HepG2 (cell line): ENCODE results near the gene FAM20A. TPM values are rescaled to one million over a fixed set of nuclear protein-coding genes. Genes with fewer than 3 reads are reported as not detected.
A peak's percentile ranks its signal among the peaks of the same experiment; 100 is the strongest.

ENCODE experiments used
- ATAC-seq: fragments of 200-7000 bp; cut with Tn5 transposase; 3 replicates; pipeline ENCODE4 v1.9.1; 2020; ENCODE audit warnings: mild to moderate bottlenecking, moderate library complexity
- BruUV-seq: library from RNA; stranded (reverse); fragments of 400-500 nt; replicated peaks from 2 replicates; lab custom pipeline; 2021; lab: Mats Ljungman, UMichigan
- CTCF ChIA-PET: fragments of 300-600 bp; formaldehyde crosslinking; extraction: SDS; loops from one replicate; lab custom pipeline; 2021; ENCODE audit warnings: low total read pairs, inconsistent platforms, low intra/inter-chr PET ratio; lab: Yijun Ruan, JAX
- POLR2A ChIA-PET: fragments of 350-600 bp; sonication (Branson Sonifier 250); formaldehyde crosslinking; loops from one replicate; lab custom pipeline; 2020; ENCODE audit warnings: antibody characterized with exemption, inconsistent platforms; lab: Yijun Ruan, JAX
- DNase-seq: peaks from one replicate; pipeline ENCODE4 v3.0.0-alpha.2; 2015; ENCODE audit warnings: low spot score
- FAIRE-seq: peaks from 3 replicates; lab custom pipeline; 2011; peaks lifted over from hg19 to GRCh38; lab: Jason Lieb, UNC
- H2AFZ ChIP-seq: one replicate; pipeline ENCODE4 v1.6.1; 2011; ENCODE audit warnings: low read length, inconsistent platforms
- H3K27ac ChIP-seq: fragments of 300-600 bp; 3 replicates; pipeline ENCODE4 v1.8.0; 2011; ENCODE audit warnings: mixed run types, mild to moderate bottlenecking, mixed read lengths, low read length, inconsistent platforms; ENCODE audit not compliant: insufficient read depth; ENCODE audit errors: extremely low read length
- H3K27me3 ChIP-seq, 2 experiments: fragments of 200-600 bp in 1 of 2; 2 replicates in 1 of 2; 3 replicates in 1 of 2; pipeline versions ENCODE4 v1.6.0 to v1.8.0; 2011; ENCODE audit warnings: low read length in 2 of 2, mild to moderate bottlenecking in 2 of 2, moderate library complexity in 2 of 2, inconsistent platforms in 1 of 2; ENCODE audit not compliant: insufficient read depth in 2 of 2, control insufficient read depth in 1 of 2
- H3K36me3 ChIP-seq, 2 experiments: fragments of 200-600 bp in 1 of 2; replicated peaks in 1 of 2; 2 replicates in 1 of 2; 3 replicates in 1 of 2; pipeline versions ENCODE4 v1.5.1 to v1.8.0; 2011; ENCODE audit warnings: low read length in 2 of 2, inconsistent platforms in 1 of 2; ENCODE audit not compliant: insufficient read depth in 2 of 2, control insufficient read depth in 1 of 2
- H3K4me1 ChIP-seq: 2 replicates; pipeline ENCODE4 v1.5.1; 2012; ENCODE audit warnings: low read length, inconsistent platforms; ENCODE audit not compliant: insufficient read depth
- H3K4me2 ChIP-seq: 2 replicates; pipeline ENCODE4 v1.6.0; 2011; ENCODE audit warnings: low read depth, low read length, inconsistent platforms
- H3K4me3 ChIP-seq, 3 experiments: fragments of 200-600 bp in 1 of 3; sonication (generic), shearing (Covaris generic) in 1 of 3; replicated peaks in 1 of 3; 2 replicates each; pipeline ENCODE4 v1.5.1; 2011 to 2016; ENCODE audit warnings: low read length in 3 of 3, inconsistent platforms in 2 of 3, low read depth in 2 of 3, mild to moderate bottlenecking in 2 of 3, control low read depth in 1 of 3, mixed read lengths in 1 of 3; ENCODE audit not compliant: insufficient read depth in 1 of 3
- H3K79me2 ChIP-seq: one replicate; pipeline ENCODE4 v1.6.1; 2011; ENCODE audit warnings: low read length, inconsistent platforms; ENCODE audit not compliant: insufficient read depth
- H3K9ac ChIP-seq: 2 replicates; pipeline ENCODE4 v1.6.0; 2011; ENCODE audit warnings: mild to moderate bottlenecking, low read depth, low read length, inconsistent platforms; ENCODE audit not compliant: insufficient read depth
- H3K9me3 ChIP-seq: 2 replicates; pipeline ENCODE4 v1.5.1; 2012; ENCODE audit warnings: mild to moderate bottlenecking, low read length
- H4K20me1 ChIP-seq: 2 replicates; pipeline ENCODE4 v1.6.0; 2011; ENCODE audit warnings: inconsistent platforms, mild to moderate bottlenecking, low read length, moderate library complexity; ENCODE audit not compliant: insufficient read depth
- KAT7 ChIP-seq: IDR thresholded peaks from 2 replicates; pipeline ENCODE4 v1.6.1; 2018; ENCODE audit warnings: borderline replicate concordance, missing compliant biosample characterization
- KLF15 ChIP-seq: sonication (generic); formaldehyde crosslinking; IDR thresholded peaks from 2 replicates; pipeline ENCODE4 v1.8.1; 2023; ENCODE audit warnings: borderline replicate concordance, mild to moderate bottlenecking, inconsistent platforms, missing genetic modification reagents, mixed read lengths
- PHF5A ChIP-seq: IDR thresholded peaks from one replicate; pipeline ENCODE4 v1.6.1; 2018; ENCODE audit warnings: low read depth, missing genetic modification reagents; ENCODE audit not compliant: unreplicated experiment
- POLR2A ChIP-seq, 2 experiments: IDR thresholded peaks; 2 replicates each; pipeline ENCODE4 v1.6.1; 2011; ENCODE audit warnings: low read depth in 2 of 2, low read length in 2 of 2, mild to moderate bottlenecking in 1 of 2, moderate library complexity in 1 of 2; ENCODE audit not compliant: insufficient read depth in 1 of 2
- POLR2AphosphoS2 ChIP-seq: IDR thresholded peaks from 2 replicates; pipeline ENCODE4 v1.6.1; 2011; ENCODE audit warnings: low read depth, low read length, improper control_type of control experiment
- SIN3B ChIP-seq: fragments of 150-350 bp; IDR thresholded peaks from 2 replicates; pipeline ENCODE4 v1.6.1; 2014; ENCODE audit warnings: low read length
- YEATS2 ChIP-seq: sonication (generic); formaldehyde crosslinking; IDR thresholded peaks from 2 replicates; pipeline ENCODE4 v1.4.0; 2020; ENCODE audit warnings: missing genetic modification reagents, borderline replicate concordance
- ZNF12 ChIP-seq: sonication (generic); formaldehyde crosslinking; IDR thresholded peaks from 2 replicates; pipeline ENCODE4 v1.5.0; 2020; ENCODE audit warnings: missing genetic modification reagents
- ZNF121 ChIP-seq: sonication (generic); formaldehyde crosslinking; IDR thresholded peaks from 2 replicates; pipeline ENCODE4 v1.5.0; 2020; ENCODE audit warnings: mild to moderate bottlenecking, missing genetic modification reagents
- ZNF350 ChIP-seq: sonication (generic); formaldehyde crosslinking; IDR thresholded peaks from 2 replicates; pipeline ENCODE4 v1.4.0; 2020; ENCODE audit warnings: mild to moderate bottlenecking, low read depth, missing genetic modification reagents, borderline replicate concordance
- ZNF430 ChIP-seq: sonication (generic); formaldehyde crosslinking; IDR thresholded peaks from 2 replicates; pipeline ENCODE4 v1.9.0; 2021; ENCODE audit warnings: mild to moderate bottlenecking, missing genetic modification reagents
- ZNF619 ChIP-seq: sonication (generic); formaldehyde crosslinking; IDR thresholded peaks from 2 replicates; pipeline ENCODE4 v1.4.0; 2020; ENCODE audit warnings: mild to moderate bottlenecking, missing genetic modification reagents
- ZNF766 ChIP-seq: sonication (generic); formaldehyde crosslinking; IDR thresholded peaks from 2 replicates; pipeline ENCODE4 v1.5.0; 2020; ENCODE audit warnings: missing genetic modification reagents, borderline replicate concordance
- ZNF891 ChIP-seq: sonication (generic); formaldehyde crosslinking; IDR thresholded peaks from 2 replicates; pipeline ENCODE4 v1.5.0; 2020; ENCODE audit warnings: mild to moderate bottlenecking, missing genetic modification reagents
- WGBS: methylation state at CpG from one replicate; pipeline ENCODE4 v1.1.6; 2017; ENCODE audit warnings: low lambda C conversion rate; 5-methylcytosine and 5-hydroxymethylcytosine counted together
- in situ Hi-C: cut with HindIII; loops from 2 replicates; pipeline ENCODE4 v1.10.0; 2017; ENCODE audit warnings: low pct_unique_long_range_greater_than_20kb; ENCODE audit not compliant: extremely low pct_ligation_motif_present
- intact Hi-C: fragments of 100-400 bp; cut with micrococcal nuclease; formaldehyde crosslinking; loops from one replicate; pipeline ENCODE4 v1.10.0; 2022; ENCODE audit not compliant: unreplicated experiment
- polyA plus RNA-seq, 8 experiments: library from polyadenylated mRNA; depleted of rRNA in 3 of 8; stranded (reverse) in 7 of 8; unstranded in 1 of 8; fragments of >200 nt; fragmentation: Illumina TruSeq in 4 of 8; extraction: Trizol in 4 of 8; gene quantifications; 2 replicates each; pipeline versions ENCODE4 v1.2.1 to v1.2.3, GENCODE V29; 2011 to 2016; ENCODE audit warnings: low read depth in 4 of 8, missing spikeins in 1 of 8, mixed read lengths in 1 of 8; ENCODE audit not compliant: insufficient read depth in 1 of 8
- total RNA-seq, 5 experiments: library from RNA; depleted of rRNA; stranded (reverse); fragments of >200 nt; fragmentation: Illumina TruSeq; extraction: Trizol; gene quantifications; 2 replicates each; pipeline ENCODE4 v1.2.3, GENCODE V29; 2016; ENCODE audit warnings: low read depth in 1 of 5
- TF ChIP-seq, protein P1 (sequence below), 2 experiments: IDR thresholded peaks; 2 replicates each; pipeline ENCODE4 v1.6.1; 2011 to 2012; ENCODE audit warnings: low read length in 2 of 2, borderline replicate concordance in 1 of 2, low read depth in 1 of 2, mild to moderate bottlenecking in 1 of 2, moderate library complexity in 1 of 2
- TF ChIP-seq, protein P2 (sequence below): sonication (generic); formaldehyde crosslinking; IDR thresholded peaks from 2 replicates; pipeline ENCODE4 v1.5.0; 2020; ENCODE audit warnings: mild to moderate bottlenecking, missing genetic modification reagents
- TF ChIP-seq, protein P3 (sequence below): sonication (generic); formaldehyde crosslinking; IDR thresholded peaks from 2 replicates; pipeline ENCODE4 v1.4.0; 2020; ENCODE audit warnings: missing genetic modification reagents, borderline replicate concordance

The FAM20A gene
- total and polyA plus RNA-seq, 2 of the 13 experiments (the other 11 are each of a cell fraction or from before 2014, with no cell fraction given) = 9.3 to 20.7 TPM

DNA sequence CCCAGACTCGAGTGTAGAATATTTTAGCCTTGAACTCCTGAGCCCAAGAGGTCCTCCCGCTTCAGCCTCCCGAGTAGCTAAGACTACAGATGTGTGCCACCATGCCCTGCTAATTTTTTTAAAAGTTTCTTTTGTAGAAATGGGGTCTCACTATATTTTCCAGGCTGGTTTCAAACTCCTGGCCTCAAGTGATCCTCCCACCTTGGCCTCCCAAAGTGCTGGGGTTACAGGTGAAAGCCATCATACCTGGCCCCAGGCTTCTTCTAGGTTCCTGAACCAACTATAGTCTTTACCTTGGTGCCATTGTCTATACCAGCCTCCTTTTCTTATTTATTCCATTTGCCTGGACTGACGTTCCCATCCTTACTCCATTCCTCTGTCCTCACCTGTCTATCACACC is 106.1 kb downstream of the FAM20A start:
- Histone ChIP-seq H3K9me3 (no peaks in the 10 kb centered on the region), H3K4me1 (peaks cover 27% of the 10 kb centered on the region), H3K4me3 (no peak overlapping the region), H3K79me2 (no peaks in the 10 kb centered on the region), H2AFZ (no peak overlapping the region), H3K36me3 (no peaks in the 10 kb centered on the region), H3K4me2 (no peak overlapping the region), H4K20me1 (no peaks in the 10 kb centered on the region), H3K9ac (no peak overlapping the region), H3K27ac (no peak overlapping the region), H3K27me3 (no peaks in the 10 kb centered on the region; a peak in 2 of 5 replicates)
- BruUV-seq = no TSS peak
- intact Hi-C loops (no loop called here), in situ Hi-C loops (no loop called here)
- DNase-seq (no peak), FAIRE-seq (no peak), ATAC-seq (0 out of 3 replicates have a peak, but pooled peaks have one; percentile 18)
- ChIA-PET CTCF (no interaction called here), POLR2A (interaction anchor here (0.8 to 3.5 kb wide), 2 partner anchors 9 to 17 kb away, joined by 3 to 19 read pairs; partner anchors contain the start of gene PRKAR1A)
- 52% methylated on average over 4 of the region's 4 CpGs for WGBS
- TF ChIP-seq, protein P1, sequence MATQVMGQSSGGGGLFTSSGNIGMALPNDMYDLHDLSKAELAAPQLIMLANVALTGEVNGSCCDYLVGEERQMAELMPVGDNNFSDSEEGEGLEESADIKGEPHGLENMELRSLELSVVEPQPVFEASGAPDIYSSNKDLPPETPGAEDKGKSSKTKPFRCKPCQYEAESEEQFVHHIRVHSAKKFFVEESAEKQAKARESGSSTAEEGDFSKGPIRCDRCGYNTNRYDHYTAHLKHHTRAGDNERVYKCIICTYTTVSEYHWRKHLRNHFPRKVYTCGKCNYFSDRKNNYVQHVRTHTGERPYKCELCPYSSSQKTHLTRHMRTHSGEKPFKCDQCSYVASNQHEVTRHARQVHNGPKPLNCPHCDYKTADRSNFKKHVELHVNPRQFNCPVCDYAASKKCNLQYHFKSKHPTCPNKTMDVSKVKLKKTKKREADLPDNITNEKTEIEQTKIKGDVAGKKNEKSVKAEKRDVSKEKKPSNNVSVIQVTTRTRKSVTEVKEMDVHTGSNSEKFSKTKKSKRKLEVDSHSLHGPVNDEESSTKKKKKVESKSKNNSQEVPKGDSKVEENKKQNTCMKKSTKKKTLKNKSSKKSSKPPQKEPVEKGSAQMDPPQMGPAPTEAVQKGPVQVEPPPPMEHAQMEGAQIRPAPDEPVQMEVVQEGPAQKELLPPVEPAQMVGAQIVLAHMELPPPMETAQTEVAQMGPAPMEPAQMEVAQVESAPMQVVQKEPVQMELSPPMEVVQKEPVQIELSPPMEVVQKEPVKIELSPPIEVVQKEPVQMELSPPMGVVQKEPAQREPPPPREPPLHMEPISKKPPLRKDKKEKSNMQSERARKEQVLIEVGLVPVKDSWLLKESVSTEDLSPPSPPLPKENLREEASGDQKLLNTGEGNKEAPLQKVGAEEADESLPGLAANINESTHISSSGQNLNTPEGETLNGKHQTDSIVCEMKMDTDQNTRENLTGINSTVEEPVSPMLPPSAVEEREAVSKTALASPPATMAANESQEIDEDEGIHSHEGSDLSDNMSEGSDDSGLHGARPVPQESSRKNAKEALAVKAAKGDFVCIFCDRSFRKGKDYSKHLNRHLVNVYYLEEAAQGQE (IDR thresholded peaks at IDR 0.05; ENCODE audit: borderline replicate concordance in 1 of 2, low read depth in 1 of 2, low read length in 2 of 2) = no peak
- TF ChIP-seq, protein P2, sequence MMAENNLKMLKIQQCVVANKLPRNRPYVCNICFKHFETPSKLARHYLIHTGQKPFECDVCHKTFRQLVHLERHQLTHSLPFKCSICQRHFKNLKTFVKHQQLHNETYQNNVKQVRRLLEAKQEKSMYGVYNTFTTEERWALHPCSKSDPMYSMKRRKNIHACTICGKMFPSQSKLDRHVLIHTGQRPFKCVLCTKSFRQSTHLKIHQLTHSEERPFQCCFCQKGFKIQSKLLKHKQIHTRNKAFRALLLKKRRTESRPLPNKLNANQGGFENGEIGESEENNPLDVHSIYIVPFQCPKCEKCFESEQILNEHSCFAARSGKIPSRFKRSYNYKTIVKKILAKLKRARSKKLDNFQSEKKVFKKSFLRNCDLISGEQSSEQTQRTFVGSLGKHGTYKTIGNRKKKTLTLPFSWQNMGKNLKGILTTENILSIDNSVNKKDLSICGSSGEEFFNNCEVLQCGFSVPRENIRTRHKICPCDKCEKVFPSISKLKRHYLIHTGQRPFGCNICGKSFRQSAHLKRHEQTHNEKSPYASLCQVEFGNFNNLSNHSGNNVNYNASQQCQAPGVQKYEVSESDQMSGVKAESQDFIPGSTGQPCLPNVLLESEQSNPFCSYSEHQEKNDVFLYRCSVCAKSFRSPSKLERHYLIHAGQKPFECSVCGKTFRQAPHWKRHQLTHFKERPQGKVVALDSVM (CRISPR knock-in tag) = peak; percentile 54
- TF ChIP-seq SIN3B (no peak), YEATS2 (CRISPR knock-in tag) (no peak), ZNF766 (no peak), KLF15 (CRISPR knock-in tag) (no peak), POLR2AphosphoS2 (no peak), KAT7 (CRISPR knock-in tag) (no peak), ZNF891 (CRISPR knock-in tag) (no peak), ZNF121 (CRISPR knock-in tag) (peak; percentile 74), POLR2A (IDR thresholded peaks at IDR 0.05; ENCODE audit: insufficient read depth in 1 of 2, low read depth in 2 of 2, low read length in 2 of 2) (no peak), PHF5A (CRISPR knock-in tag) (no peak), ZNF430 (CRISPR knock-in tag) (no peak), ZNF350 (CRISPR knock-in tag) (no peak), ZNF12 (CRISPR knock-in tag) (no peak), ZNF619 (no peak)
- TF ChIP-seq, protein P3, sequence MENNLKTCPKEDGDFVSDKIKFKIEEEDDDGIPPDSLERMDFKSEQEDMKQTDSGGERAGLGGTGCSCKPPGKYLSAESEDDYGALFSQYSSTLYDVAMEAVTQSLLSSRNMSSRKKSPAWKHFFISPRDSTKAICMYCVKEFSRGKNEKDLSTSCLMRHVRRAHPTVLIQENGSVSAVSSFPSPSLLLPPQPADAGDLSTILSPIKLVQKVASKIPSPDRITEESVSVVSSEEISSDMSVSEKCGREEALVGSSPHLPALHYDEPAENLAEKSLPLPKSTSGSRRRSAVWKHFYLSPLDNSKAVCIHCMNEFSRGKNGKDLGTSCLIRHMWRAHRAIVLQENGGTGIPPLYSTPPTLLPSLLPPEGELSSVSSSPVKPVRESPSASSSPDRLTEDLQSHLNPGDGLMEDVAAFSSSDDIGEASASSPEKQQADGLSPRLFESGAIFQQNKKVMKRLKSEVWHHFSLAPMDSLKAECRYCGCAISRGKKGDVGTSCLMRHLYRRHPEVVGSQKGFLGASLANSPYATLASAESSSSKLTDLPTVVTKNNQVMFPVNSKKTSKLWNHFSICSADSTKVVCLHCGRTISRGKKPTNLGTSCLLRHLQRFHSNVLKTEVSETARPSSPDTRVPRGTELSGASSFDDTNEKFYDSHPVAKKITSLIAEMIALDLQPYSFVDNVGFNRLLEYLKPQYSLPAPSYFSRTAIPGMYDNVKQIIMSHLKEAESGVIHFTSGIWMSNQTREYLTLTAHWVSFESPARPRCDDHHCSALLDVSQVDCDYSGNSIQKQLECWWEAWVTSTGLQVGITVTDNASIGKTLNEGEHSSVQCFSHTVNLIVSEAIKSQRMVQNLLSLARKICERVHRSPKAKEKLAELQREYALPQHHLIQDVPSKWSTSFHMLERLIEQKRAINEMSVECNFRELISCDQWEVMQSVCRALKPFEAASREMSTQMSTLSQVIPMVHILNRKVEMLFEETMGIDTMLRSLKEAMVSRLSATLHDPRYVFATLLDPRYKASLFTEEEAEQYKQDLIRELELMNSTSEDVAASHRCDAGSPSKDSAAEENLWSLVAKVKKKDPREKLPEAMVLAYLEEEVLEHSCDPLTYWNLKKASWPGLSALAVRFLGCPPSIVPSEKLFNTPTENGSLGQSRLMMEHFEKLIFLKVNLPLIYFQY = no peak
